ENCODE measurements around the gene IQSEC1. TPM values are rescaled to one million over a fixed set of nuclear protein-coding genes. Genes with fewer than 3 reads are reported as not detected.

IQSEC1 gene
- total and polyA plus RNA-seq, 2 donors (not counting 1 experiment from before 2014, with no cell fraction given), result 4.3 to 18.2 TPM

DNA sequence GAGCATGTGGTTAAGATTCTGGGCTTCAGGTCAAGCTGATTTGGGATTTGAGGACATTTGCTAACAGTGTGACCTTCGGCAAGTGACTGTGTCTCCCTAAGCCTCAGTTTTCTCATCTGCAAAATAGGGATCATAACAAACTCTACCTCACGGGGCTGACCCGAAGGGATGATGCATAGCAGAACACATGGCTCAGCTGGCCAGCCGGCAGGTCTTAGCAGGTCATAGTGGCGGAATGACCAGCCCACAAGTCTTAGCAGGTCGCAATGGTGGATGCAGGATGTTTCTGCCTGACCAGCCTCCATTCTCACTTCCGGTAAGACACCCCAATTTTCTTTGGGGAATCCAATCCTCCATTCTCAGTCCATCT, 63.3 kb downstream of the IQSEC1 start:
- Histone ChIP-seq H3K9me3 (ENCODE audit: control insufficient read depth, insufficient read depth, low read depth, low read length) (no peaks in the 10 kb centered on the region), H3K36me3 (ENCODE audit: control insufficient read depth, insufficient read depth, low read length) (no peaks in the 10 kb centered on the region), H3K4me3 (replicated peaks in 1 of 4; ENCODE audit: control extremely low read depth in 1 of 4, insufficient read depth in 1 of 4, low read depth in 3 of 4, low read length in 4 of 4) (no peak overlapping the region), H2AFZ (ENCODE audit: low read length) (no peak overlapping the region), H3K9ac (ENCODE audit: insufficient read depth, low read length) (no peak overlapping the region), H3K79me2 (ENCODE audit: control insufficient read depth, insufficient read depth, low read length) (no peaks in the 10 kb centered on the region), H3K27ac (ENCODE audit: insufficient read depth, low read length) (no peak overlapping the region), H3K4me1 (ENCODE audit: control insufficient read depth, extremely low read depth, insufficient read depth, low read length) (no peaks in the 10 kb centered on the region), H3K4me2 (ENCODE audit: extremely low read depth, insufficient read depth, low read length) (no peak overlapping the region), H3K27me3 (ENCODE audit: control insufficient read depth, insufficient read depth, low read length) (no peaks in the 10 kb centered on the region), H4K20me1 (ENCODE audit: control insufficient read depth, extremely low read depth, insufficient read depth, low read length) (no peaks in the 10 kb centered on the region)
- no peak for DNase-seq (ENCODE audit: low read depth in 2 of 2)
- no peak for TF ChIP-seq CTCF (conservative IDR thresholded peaks at IDR 0.05 in 1 of 2, IDR thresholded peaks at IDR 0.05 in 1 of 2; ENCODE audit: low read depth in 1 of 2, low read length in 2 of 2)
- no peak for TF ChIP-seq EZH2 (IDR thresholded peaks at IDR 0.05; ENCODE audit: low read length, missing control alignments)

DNA sequence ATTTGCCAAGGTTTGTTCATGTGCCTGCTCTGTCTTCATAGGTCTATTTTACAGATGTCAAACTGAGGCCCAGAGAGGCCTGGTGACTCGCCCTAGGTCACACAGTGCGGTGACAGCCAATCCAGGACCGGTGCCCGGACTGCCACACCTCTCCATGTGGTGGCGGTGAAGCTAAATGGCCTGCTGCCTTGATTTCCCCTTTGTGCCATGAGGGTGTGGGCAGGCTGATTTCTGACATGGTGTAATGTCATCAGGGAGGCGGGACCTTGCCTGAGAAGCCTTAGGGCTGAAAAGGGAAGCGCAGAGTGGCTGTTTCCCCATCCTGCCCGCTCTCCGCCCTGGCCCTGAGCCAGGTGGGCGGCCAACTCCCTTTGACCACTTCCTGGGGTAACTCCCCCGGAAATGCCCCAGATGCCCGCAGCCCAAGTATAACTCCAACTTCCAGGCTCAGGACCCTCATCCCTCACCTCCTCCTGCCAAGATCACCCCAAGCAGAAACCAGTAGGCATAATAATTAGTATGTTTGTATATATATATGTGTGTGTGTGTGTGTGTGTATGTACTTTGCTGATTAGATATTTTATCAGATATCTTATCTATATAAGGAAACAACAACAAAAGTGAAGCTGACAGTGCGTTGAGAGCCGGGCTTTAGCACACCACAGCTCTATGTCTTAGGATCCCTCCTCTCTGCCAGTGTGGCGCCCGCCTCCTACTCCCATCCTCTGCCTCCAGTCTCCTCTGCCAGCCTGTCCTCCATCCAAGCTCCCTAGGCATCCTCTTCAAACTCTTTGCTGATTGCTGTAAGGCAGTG, 63.9 kb downstream of the IQSEC1 start:
- no peak overlapping the region for H3K4me2 ChIP-seq (ENCODE audit: extremely low read depth, insufficient read depth, low read length)
- no peaks in the 10 kb centered on the region for H3K4me1 ChIP-seq (ENCODE audit: control insufficient read depth, extremely low read depth, insufficient read depth, low read length)
- H2AFZ ChIP-seq (ENCODE audit: low read length), result no peak overlapping the region
- no peaks in the 10 kb centered on the region for H3K36me3 ChIP-seq (ENCODE audit: control insufficient read depth, insufficient read depth, low read length)
- no peaks in the 10 kb centered on the region for H3K79me2 ChIP-seq (ENCODE audit: control insufficient read depth, insufficient read depth, low read length)
- H3K9me3 ChIP-seq (ENCODE audit: control insufficient read depth, insufficient read depth, low read depth, low read length), result no peaks in the 10 kb centered on the region
- H3K27me3 ChIP-seq (ENCODE audit: control insufficient read depth, insufficient read depth, low read length), result no peaks in the 10 kb centered on the region
- H3K27ac ChIP-seq (ENCODE audit: insufficient read depth, low read length), result no peak overlapping the region
- no peak for DNase-seq (ENCODE audit: low read depth in 2 of 2)
- no peaks in the 10 kb centered on the region for H4K20me1 ChIP-seq (ENCODE audit: control insufficient read depth, extremely low read depth, insufficient read depth, low read length)
- TF ChIP-seq EZH2 (IDR thresholded peaks at IDR 0.05; ENCODE audit: low read length, missing control alignments) (no peak), CTCF (conservative IDR thresholded peaks at IDR 0.05 in 1 of 2, IDR thresholded peaks at IDR 0.05 in 1 of 2; ENCODE audit: low read depth in 1 of 2, low read length in 2 of 2) (no peak)
- no peak overlapping the region for H3K4me3 ChIP-seq (replicated peaks in 1 of 4; ENCODE audit: control extremely low read depth in 1 of 4, insufficient read depth in 1 of 4, low read depth in 3 of 4, low read length in 4 of 4)
- no peak overlapping the region for H3K9ac ChIP-seq (ENCODE audit: insufficient read depth, low read length)

- no peak for DNase-seq (ENCODE audit: low read depth in 2 of 2)
- no peaks in the 10 kb centered on the region for H3K27me3 ChIP-seq (ENCODE audit: control insufficient read depth, insufficient read depth, low read length)
- no peaks in the 10 kb centered on the region for H3K36me3 ChIP-seq (ENCODE audit: control insufficient read depth, insufficient read depth, low read length)
- no peak overlapping the region for H3K4me2 ChIP-seq (ENCODE audit: extremely low read depth, insufficient read depth, low read length)
- H3K27ac ChIP-seq (ENCODE audit: insufficient read depth, low read length), result no peak overlapping the region
- no peaks in the 10 kb centered on the region for H4K20me1 ChIP-seq (ENCODE audit: control insufficient read depth, extremely low read depth, insufficient read depth, low read length)
- H3K4me1 ChIP-seq (ENCODE audit: control insufficient read depth, extremely low read depth, insufficient read depth, low read length), result no peaks in the 10 kb centered on the region
- H3K79me2 ChIP-seq (ENCODE audit: control insufficient read depth, insufficient read depth, low read length), result no peaks in the 10 kb centered on the region
- TF ChIP-seq CTCF (conservative IDR thresholded peaks at IDR 0.05 in 1 of 2, IDR thresholded peaks at IDR 0.05 in 1 of 2; ENCODE audit: low read depth in 1 of 2, low read length in 2 of 2), result no peak
- TF ChIP-seq EZH2 (IDR thresholded peaks at IDR 0.05; ENCODE audit: low read length, missing control alignments), result no peak
- H3K9ac ChIP-seq (ENCODE audit: insufficient read depth, low read length), result no peak overlapping the region
- H2AFZ ChIP-seq (ENCODE audit: low read length), result no peak overlapping the region
- no peaks in the 10 kb centered on the region for H3K9me3 ChIP-seq (ENCODE audit: control insufficient read depth, insufficient read depth, low read depth, low read length)
- H3K4me3 ChIP-seq (replicated peaks in 1 of 4; ENCODE audit: control extremely low read depth in 1 of 4, insufficient read depth in 1 of 4, low read depth in 3 of 4, low read length in 4 of 4), result no peak overlapping the region
Measured at GRCh38 chr3:13008155-13008995, 64.9 kb downstream of the IQSEC1 start.
